HG03432 (cell line): ENCODE measurements around the gene PSMD2.
A peak's percentile ranks its signal among the peaks of the same experiment; 100 is the strongest.
"Not testable (repeated sequence)": the region's sequence is repeated elsewhere in the genome, so short reads cannot be mapped to it uniquely, and the experiment has no call there.

Experiments used
- ATAC-seq: cut with Tn5 transposase; IDR thresholded peaks from one replicate; pipeline ENCODE4 v1.9.1; 2021; ENCODE audit warnings: mild to moderate bottlenecking, moderate library complexity; ENCODE audit not compliant: unreplicated experiment

The PSMD2 gene

DNA sequence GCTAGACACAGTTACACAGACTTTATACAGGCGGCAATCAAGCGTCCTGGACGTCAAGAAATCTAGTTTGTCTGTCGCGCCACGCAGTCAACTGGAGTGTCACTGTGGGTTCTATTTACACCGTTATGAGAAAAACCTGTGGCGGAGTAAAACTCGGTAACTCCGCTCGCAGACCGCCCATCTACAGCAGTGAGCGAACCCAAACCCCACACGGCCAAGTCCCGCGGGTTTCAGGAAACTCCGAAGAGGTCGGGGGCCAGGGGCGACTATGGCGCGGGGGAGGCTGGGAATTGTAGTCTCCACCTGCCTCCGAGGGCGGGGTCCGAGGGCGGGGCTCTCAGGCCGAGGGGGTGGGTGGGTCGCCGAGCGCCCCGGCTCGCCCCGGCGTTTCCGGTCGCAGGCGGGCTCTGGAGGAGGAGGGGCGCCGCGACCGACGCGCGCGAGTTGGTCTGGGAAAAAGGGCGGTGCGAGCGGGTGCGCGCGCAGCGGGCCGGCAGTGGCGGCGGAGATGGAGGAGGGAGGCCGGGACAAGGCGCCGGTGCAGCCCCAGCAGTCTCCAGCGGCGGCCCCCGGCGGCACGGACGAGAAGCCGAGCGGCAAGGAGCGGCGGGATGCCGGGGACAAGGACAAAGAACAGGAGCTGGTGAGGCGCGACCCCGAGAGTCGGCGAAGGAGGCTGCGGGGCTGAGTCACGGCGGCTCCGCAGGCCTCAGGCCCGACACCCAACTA, at the start of gene PSMD2:
TSS of gene PSMD2 (plus strand) at position 483 of the 729 bp plus-strand sequence. CDS start at position 509, 26 bp downstream.
- ATAC-seq, result peak; percentile 92

GRCh38 chr3:184249412-184250166, 49.5 kb upstream of the PSMD2 start, which contains the start of gene EEF1AKMT4:
TSS of gene EEF1AKMT4 (plus strand) at chr3:184249672. CDS start at chr3:184249695, 23 bp downstream.
- ATAC-seq, result peak; percentile 90

GRCh38 chr3:184250167-184250828, 48.7 kb upstream of the PSMD2 start:
- peak; percentile 71 for ATAC-seq

DNA sequence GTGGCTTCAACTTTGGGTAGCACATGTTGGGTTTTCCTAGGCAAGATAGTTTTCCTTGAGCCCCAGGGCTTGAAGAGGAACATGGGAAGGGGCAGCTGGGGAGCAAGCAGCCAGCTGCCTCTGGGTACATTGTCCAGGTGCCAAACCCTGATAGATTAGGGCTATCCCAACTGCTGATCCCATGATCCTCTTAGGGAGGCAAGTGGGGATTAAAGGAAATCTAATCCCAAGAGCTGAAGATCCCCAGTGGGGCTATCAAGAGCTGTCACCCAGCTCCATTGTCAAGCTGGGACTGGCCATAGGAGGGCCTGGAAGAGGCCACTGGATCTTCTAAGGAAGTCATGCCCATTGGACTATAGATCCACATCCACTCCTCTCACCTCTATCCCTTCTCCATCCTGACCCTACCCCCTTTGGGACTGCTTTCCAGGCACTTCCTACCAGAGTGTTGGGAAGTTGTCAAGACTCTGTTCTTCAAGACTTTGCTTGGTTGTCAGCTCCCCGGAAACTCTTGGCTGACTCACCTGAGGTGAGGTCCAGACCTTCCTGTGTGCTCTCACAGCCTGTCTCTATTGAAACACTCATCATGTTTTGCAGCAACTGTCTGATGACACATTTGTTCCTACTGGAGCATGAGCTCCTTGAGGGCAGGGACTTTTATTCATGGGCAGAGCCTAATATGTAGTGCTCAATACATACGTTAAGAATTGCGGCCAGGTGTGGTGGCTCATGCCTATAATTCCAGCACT, 43.6 kb upstream of the PSMD2 start:
- no peak for ATAC-seq

GRCh38 chr3:184257083-184257915, 41.7 kb upstream of the PSMD2 start:
- no peak for ATAC-seq

DNA sequence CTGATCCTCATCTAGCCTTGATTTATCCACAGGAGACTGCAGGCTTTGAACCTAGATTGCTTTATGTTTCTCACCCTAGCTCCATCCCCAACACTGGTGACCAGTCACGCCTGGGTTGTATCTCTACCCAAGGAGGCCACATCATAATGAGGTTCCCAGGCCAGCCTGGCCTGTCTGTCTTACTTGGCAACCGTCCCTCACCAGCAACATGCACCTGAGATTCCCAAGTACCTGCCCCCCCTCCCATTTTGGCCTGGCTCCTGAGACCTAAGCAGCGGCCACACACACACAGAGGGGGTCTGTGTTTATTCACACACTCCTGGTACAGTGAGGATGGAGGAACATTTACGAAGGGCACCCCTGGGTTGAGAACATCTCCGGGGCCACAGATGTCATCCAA, 40.1 kb upstream of the PSMD2 start:
- ATAC-seq, result no peak

DNA sequence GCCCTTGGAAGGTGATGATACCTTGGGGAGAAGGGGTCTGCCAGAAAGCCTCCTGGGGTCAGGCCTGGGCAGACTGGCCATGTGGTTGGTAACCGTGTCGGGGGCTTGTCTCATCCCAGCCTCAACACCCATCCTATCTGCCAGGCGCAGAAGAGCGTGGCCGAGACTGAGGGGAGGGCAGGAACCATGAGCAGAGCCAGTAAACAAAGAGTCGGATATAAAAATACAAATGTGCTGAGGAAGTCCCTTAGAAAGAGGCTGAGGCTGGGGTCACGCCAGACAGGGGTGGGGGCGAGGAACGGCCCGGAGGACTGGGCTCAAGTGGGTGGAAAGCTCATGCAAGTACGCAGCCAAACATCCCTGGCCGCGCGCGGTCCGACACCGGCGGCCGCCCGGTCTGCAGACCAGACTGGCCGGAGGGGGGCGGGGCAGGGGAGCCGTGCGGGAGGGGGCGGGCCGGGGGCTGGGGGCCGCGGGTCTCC, 39.6 kb upstream of the PSMD2 start:
- ATAC-seq, result no peak

GRCh38 chr3:184259878-184260723, 38.9 kb upstream of the PSMD2 start:
- ATAC-seq, result no peak

DNA sequence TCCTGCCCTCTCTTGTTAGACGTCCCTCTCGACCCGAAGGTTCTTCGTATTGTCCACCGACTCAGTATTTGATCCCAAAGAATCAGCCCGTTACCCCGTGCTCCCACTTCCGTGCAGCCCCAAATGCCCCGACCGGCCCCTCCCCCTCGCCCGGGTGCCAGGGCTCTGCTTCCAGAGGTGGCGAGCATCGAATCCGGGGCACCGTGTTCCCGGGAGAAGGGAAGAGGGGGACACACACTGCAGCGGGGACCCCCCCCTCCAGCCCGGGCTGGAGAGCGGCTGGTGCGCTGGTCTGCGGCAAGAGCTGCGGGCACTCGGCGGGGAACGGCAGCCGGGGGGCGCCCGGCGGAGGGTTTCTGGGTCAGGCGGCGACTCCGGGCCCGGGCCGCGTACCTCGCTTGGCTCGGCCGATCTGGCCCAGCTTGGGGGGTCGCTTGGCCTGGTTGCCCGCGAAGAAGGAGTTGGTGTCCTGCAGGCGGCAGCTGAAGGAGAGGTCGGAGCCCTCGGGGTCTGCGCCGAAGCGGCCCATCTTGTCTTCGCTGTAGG, 38.2 kb upstream of the PSMD2 start:
- ATAC-seq, result no peak

- ATAC-seq, result peak; percentile 65
These were observed 37.7 kb upstream of the PSMD2 start, which contains the start of gene CAMK2N2 for GRCh38 chr3:184261270-184261853. TSS of gene CAMK2N2 (minus strand) at chr3:184261553. CDS start at chr3:184261285, 268 bp downstream.

DNA sequence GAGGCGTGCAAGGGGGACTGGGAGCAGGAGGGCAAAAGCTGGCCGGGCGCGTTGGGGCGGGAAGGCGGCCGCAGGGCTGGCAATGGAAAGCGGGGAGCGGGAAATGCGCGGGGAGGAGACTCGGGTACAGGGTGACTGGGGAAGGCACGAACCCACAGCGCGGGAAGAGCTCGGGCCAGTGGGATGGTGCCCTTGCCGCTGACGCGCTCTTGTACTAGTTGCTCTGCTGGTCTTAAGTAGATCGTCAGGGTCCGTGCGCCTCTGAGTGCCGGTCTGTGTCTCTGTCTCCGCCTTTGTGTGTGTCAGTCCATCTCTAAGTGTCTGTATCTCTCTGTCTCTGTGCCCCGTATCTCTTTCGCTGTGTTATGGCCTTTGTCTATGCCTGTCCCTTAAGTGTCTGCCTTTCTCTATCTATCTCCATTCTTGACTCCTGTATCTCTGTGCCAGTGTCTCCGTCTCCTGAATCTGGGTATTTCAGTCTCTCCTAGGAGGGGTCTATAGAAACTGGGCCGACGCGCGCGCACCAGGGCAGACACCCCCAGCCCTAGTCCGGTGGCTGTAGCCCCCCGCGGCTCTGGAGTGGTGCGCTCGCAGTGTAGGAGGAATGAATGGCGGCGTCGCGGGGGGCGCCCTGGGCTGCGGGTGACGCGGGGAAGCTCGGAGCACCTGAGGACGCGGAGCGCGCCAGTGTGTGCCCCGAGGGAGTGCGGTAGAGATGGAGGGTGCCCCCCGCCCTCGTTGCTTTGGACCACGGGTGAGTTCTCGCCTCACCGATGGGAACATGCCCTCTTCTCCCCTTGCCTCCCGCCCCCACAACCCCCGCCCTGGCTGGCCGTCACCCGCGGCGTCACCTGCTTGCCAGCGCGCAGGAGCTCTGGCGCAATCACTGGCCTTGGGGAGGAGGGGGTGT, 36.9 kb upstream of the PSMD2 start:
- peak; percentile 20 for ATAC-seq

DNA sequence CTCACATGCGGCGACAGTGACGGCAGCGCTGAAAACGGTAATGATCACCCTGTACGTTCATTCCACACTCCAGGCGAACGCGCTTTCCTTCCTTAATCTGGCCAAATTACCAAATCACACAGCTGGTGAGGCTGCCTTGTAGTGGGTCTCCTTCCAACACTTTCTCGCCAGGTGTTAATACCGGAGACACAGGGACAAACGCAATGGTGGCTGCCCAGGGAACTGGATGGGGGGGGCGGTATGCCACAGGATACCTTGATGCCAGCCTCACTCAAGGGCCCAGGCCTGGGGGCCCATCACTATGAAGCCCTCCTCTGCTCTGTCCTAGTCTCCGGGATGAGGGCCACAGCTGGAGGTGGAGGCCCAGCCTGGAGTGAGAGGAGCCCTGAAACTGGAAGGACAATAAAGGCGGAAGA, 36.3 kb upstream of the PSMD2 start:
- no peak for ATAC-seq

- not testable (repeated sequence) for ATAC-seq
These were observed 31.8 kb upstream of the PSMD2 start for GRCh38 chr3:184267249-184267648.

DNA sequence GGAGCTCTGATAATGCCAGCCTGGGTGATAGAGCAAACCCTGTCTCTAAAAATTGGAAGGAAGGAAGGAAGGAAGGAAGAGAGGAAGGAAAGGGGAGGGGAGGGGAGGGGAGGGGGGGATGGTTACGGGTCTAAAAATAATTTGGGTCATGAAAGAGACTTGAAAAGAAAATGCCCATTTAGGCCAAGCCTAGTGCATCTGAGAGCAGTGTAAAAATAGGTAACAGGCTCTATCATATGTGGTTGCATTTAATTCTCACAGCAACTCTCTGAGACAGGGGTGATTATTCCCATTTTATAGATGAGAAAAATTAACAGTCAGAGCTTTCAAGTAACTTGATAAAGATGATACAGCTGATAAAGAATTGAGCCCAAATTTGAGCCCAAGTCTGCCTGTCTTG, 26.8 kb upstream of the PSMD2 start:
- no peak for ATAC-seq

GRCh38 chr3:184275381-184275701, 23.7 kb upstream of the PSMD2 start:
- ATAC-seq, result no peak

DNA sequence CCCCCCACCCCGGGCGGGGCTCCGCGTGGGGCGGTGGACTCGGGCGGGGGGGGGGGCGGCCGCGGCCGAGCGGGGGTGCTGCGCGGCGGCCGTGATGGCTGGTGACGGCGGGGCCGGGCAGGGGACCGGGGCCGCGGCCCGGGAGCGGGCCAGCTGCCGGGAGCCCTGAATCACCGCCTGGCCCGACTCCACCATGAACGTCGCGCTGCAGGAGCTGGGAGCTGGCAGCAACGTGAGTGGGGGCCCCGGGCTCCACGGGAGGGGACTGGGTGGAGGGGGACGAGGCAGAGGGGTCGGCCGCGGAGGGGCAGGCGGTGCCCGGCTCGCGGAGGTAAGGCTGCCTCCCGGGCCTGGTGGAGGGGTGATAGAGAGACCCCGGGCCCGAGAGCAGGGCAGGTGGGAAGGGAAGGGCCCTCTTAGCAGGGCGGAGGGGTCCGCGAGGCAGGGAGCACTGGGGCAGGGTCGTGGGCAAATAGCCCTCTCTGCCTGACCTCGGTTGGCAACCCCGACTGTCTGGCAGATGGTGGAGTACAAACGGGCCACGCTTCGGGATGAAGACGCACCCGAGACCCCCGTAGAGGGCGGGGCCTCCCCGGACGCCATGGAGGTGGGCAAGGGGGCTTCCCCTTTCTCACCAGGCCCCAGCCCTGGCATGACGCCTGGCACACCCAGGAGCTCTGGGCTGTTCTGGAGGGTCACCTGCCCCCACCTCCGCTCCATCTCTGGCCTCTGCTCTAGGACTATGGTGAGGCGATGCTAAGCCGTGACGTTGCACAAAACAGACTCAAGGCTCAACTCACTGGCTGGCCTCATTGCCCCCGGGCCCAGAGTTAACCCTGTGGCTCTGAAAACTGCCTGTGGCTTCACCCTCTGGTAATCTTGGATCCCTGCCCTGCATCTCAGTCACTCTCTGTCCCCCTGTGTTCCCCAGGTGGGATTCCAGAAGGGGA, 22.8 kb upstream of the PSMD2 start, which contains the start of gene ECE2:
TSS of gene ECE2 (plus strand) at position 62 of the 950 bp plus-strand sequence. CDS start at position 194, 132 bp downstream.
- ATAC-seq, result no peak
